GM12892 (cell line): Measurements from ENCODE around the gene TBCD.

Experiments
- POLR2A ChIP-seq: IDR thresholded peaks from 2 replicates; pipeline ENCODE4 v1.6.1; 2011; ENCODE audit warnings: low read depth, low read length, control low read depth
- TAF1 ChIP-seq: IDR thresholded peaks from 2 replicates; pipeline ENCODE4 v1.6.1; 2011; ENCODE audit warnings: low read depth, mild to moderate bottlenecking, control low read depth, low read length, borderline replicate concordance

DNA sequence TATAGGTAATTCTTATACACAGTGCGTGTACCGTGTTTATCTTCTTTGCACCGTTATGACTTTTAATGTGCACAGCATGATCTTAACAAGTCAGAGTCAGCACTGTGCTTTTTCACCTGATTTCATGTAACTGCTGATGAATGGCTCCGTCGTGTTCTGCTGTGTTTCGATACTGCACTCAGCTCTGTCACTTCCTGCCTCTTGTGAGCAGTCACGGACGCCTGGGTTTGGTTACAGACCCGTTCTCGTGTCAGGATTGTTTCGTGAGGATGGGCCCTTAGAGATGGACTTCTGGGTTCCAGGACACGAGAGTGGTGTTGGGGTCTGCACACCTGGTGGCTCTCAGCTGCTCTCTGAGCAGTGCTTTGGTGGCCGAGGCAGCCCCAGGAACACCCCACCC lies 24.6 kb downstream of the TBCD start:
- TF ChIP-seq POLR2A (no peak), TAF1 (no peak)
